ENCODE data around the gene P2RY14.

GRCh38 chr3:151166161-151166560, 112.2 kb downstream of the P2RY14 start:
- TF ChIP-seq CTCF (IDR thresholded peaks at IDR 0.05) (no peak), POLR2A (IDR thresholded peaks at IDR 0.05) (no peak)
